ENCODE data around the gene F8A2.
"Not testable (repeated sequence)": the region's sequence is repeated elsewhere in the genome, so short reads cannot be mapped to it uniquely, and the experiment has no call there.

- TF ChIP-seq CTCF (IDR thresholded peaks at IDR 0.05; ENCODE audit: low read length); EZH2 (IDR thresholded peaks at IDR 0.05; ENCODE audit: borderline replicate concordance, low read length): not testable (repeated sequence)
These were observed 653 bp downstream of the F8A2 start for GRCh38 chrX:155382529-155382967.
